Measurements from ENCODE around the gene LILRB2.

GRCh38 chr19:54319892-54320670 is 39.2 kb upstream of the LILRB2 start:
- TF ChIP-seq CTCF (IDR thresholded peaks at IDR 0.05) (no peak), ZFX (IDR thresholded peaks at IDR 0.05; ENCODE audit: borderline replicate concordance) (no peak)

All from 22Rv1 (cell line).